GM04504 (cell line): ENCODE measurements around the gene ANKRD37.
A peak's percentile ranks its signal among the peaks of the same experiment; 100 is the strongest.
"Not testable (repeated sequence)": the region's sequence is repeated elsewhere in the genome, so short reads cannot be mapped to it uniquely, and the experiment has no call there.

Source experiments
- DNase-seq: peaks from one replicate; pipeline ENCODE4 v3.0.0-alpha.2; 2012; ENCODE audit warnings: low read depth

The ANKRD37 gene, protein sequence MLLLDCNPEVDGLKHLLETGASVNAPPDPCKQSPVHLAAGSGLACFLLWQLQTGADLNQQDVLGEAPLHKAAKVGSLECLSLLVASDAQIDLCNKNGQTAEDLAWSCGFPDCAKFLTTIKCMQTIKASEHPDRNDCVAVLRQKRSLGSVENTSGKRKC

DNA sequence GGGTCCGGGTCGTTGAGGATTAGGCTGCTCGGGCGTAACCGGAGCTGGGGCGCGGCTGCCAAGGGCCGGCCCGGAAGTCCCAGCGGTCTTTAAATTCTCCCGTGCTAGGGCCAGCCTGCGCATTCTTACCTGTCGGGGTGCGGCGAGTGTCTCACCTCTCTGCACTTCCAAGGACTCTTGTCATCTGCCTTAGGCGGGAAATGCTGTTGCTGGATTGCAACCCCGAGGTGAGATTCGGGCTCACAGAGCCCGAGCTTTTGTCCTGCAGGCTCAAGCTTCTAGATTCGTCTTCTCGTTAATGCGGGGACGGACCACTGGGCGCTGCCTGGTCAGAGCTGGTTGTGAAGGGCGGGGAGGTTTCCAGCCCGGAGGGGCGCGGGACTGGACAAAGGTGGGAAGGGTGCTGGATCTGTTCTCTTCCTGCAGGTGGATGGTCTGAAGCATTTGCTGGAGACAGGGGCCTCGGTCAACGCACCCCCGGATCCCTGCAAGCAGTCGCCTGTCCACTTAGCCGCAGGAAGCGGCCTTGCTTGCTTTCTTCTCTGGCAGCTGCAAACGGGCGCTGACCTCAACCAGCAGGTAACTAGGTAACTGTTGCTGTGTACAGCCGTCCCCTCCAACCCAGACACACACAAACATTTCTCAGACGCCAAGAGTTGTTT is at the start of gene ANKRD37:
Gene ANKRD37 (plus strand): TSS at position 118 of the 662 bp plus-strand sequence. CDS start 83 bp downstream, at position 201.
- no peak for DNase-seq

GRCh38 chr4:185346975-185347601 is 49.6 kb upstream of the ANKRD37 start:
- DNase-seq: peak; percentile 25

DNA sequence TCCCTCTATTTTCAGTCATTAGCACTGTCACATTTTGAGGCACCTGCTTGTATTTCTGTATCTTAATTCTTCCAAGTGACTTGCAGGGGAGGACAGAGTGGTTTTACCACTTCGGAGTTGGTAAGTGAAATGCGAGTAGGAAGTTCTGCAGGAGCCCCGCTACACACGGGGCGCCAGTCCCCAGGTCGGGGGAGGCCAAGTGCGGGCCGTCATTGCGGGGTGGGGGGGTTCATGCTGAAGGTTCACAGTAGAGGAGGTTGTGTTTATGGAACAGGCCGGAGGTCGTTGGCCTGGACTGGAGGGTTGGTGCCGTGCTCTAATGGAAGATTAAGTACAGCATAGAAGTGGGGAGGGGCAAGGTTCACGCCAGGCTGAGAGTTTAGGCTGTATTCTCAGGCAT is 45.0 kb upstream of the ANKRD37 start:
- no peak for DNase-seq

- DNase-seq: no peak
These were observed 44.4 kb upstream of the ANKRD37 start for GRCh38 chr4:185352202-185352601.

- DNase-seq: no peak
These were observed 43.9 kb upstream of the ANKRD37 start for GRCh38 chr4:185352741-185353140.

GRCh38 chr4:185357211-185357610 is 39.4 kb upstream of the ANKRD37 start:
- DNase-seq: no peak

- no peak for DNase-seq
These were observed 38.8 kb upstream of the ANKRD37 start for GRCh38 chr4:185357733-185358440.

- no peak for DNase-seq
These were observed 38.1 kb upstream of the ANKRD37 start for GRCh38 chr4:185358514-185358913.

DNA sequence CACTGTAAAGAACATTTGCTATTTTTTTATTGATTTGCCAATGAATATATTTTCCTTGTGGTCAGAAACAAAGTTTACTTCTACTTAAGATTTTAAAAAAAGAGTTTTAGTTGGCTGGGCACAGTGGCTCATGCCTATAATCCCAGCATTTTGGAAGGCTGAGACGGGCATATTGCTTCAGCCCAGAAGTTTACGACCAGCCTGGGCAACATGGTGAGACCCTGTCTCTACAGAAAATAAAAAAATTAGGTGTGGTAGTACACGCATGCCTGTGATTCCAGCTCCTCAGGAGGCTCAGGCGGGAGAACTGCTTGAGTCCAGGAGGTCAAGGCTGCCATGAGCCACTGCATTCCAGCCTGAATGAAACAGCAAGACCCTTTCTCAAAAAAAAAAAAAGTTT is 37.7 kb upstream of the ANKRD37 start:
- no peak for DNase-seq

DNA sequence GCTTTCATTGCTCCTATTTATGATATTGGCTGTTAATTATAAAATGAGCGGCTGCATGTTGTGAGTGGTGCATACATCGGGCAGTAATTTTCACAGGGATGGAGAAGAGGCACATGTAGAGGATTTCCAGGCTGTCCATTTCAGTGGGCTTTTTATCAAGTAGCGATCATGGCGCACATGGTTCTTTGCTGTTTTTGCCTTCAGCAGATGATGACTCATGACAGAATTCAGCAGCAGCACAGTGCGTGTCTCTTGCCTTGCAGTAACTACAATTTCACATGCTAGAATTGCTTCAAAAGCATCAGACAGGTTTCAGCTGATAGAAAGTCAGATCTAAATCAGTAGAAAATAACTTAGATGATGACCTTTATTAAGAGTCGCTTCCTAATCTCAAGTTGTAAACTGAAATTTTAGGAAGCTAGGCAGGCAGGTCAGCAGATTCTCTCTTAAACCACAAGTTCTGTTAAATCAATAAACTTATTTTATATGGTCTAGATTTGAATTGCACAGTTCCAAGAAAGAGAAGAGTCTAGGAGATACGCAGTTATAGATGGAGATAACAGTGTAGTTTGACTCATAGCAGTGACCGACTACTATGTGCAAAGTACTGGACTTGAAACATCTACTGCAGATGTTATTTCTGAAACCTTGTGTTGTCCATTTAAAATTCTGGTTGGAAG is 36.7 kb upstream of the ANKRD37 start:
- DNase-seq: no peak

DNA sequence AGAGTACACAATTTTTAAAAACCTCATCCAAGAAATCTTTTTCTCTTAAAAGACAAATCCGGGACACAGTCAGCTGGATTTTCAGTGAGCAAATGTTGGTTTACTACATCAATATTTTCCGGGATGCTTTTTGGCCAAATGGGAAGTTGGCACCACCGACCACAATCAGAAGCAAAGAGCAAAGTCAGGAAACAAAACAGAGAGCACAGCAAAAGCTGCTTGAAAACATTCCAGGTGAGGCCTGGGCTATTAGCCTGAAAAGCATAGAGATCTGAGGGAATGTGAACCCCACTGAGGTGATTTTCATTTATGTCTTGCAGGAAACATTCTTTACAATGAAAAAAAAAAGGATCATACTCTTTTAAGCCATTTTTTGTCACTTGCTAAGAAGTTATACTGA is 34.8 kb upstream of the ANKRD37 start:
- no peak for DNase-seq

- DNase-seq: not testable (repeated sequence)
These were observed 34.1 kb upstream of the ANKRD37 start for GRCh38 chr4:185362570-185362969.

GRCh38 chr4:185363251-185363650 is 33.4 kb upstream of the ANKRD37 start:
- DNase-seq: no peak

DNA sequence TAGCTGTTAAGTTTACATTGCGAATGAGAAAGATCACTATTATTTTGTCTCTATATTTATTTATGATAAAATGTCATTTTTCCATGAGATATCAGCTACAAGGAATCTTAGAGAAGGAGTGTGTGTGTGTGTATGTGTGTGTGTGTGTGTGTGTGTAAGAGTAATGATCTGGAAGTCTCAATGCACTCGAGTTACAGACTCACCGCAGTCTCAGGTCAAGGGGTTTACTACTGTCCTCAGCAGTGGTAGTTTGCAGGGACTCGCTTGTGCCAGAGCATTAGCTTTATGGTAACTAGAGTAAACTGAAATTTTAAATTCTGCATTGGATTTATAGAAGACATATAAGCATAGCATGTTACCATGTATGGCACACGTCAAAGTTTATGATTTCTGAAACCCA is 31.8 kb upstream of the ANKRD37 start:
- no peak for DNase-seq

GRCh38 chr4:185369731-185370130 is 26.9 kb upstream of the ANKRD37 start:
- DNase-seq: no peak

DNA sequence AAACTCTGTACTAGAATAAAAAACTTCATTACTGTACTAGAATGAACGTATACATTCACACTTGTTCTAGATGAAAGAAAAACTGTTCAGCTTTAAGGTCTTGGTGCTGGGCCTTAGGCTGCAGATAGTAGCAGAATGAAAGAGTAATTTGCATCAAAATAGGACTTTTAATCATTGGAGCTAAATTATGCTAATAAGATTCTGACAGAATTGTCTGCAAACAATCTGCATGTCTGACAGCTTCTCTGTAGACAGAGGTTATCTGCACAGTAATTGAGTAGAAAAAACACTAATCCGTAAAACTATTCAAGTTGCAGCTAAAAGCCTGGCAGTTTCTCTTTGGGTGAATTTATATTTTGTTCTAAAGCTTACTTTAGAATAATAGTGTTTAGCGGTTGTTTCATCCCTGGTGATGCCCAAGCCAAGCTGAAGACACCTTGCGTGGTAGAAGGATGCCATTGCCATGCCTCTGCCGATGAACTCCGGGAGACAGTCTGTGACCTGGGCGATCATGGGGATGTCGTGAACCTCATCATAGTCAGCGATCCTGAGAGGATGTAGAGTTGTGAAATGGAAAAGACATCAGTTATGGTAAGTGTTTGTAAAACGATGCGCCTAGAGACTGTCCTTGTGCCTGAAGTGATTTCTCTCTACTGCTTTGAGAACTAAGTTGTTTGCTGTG is 26.2 kb upstream of the ANKRD37 start:
- DNase-seq: no peak

- no peak for DNase-seq
These were observed 24.9 kb upstream of the ANKRD37 start for GRCh38 chr4:185371702-185372101.

- DNase-seq: no peak
These were observed 22.6 kb upstream of the ANKRD37 start for GRCh38 chr4:185374027-185374426.

GRCh38 chr4:185374573-185374972 is 22.1 kb upstream of the ANKRD37 start:
- no peak for DNase-seq

DNA sequence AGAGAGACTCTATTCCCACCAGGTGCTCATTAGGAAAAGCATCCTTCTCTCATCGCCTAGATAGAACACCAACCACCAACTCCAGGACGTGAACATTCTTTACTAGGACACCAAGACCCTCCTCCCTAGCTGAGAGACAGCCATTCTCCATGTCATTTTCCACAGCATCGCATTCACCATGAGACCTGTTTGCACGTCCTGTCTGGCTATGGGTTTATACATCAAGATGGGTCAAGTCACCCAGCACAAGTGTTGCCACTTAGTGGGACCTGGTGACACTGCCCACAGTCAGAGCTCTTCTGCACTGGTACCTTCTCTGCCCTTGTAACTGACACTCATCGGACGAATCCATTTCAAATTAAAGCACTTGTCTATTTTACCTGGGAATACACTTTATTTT is 18.4 kb upstream of the ANKRD37 start:
- DNase-seq: no peak

- no peak for DNase-seq
These were observed 17.0 kb upstream of the ANKRD37 start for GRCh38 chr4:185379326-185380295.
